Glomerular visceral epithelial cell (primary cell): ENCODE results near the gene ATRIP.

Experiments
- DNase-seq: peaks from one replicate; pipeline ENCODE4 v3.0.0-alpha.2; 2016; ENCODE audit errors: extremely low spot score

Gene ATRIP

DNA sequence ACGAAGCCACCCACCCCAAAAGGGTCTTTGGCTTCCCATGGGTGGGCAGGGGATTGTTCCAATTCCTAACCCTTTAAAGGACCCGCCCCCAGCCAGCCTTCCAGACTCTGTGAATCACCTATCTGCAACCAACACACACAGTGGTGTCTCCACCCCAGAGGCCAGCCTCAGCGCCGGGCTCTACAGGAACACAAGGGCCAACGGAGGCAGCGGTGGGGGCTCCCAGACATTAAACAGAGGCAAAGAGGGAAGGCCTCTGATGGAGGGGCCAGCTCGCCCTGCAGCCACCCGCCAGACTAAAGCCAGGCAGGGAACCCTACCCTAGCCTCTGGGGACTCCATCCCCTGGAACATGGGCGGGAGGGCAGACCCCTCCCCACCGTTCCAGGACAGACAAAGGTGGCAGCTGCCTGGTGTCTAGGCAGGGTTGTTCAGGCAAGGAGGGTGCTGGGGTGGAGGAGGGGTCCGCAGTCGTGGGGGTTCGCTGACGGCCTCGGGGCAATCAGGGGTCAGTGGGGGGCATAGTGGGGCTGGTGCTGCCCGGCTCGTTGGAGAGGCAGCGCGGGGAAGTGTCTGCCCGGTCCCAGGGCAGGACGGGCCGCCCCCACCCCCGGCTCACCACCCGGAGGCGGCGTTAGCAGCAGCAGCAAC is 57.0 kb downstream of the ATRIP start:
- peak; percentile 40 for DNase-seq

DNA sequence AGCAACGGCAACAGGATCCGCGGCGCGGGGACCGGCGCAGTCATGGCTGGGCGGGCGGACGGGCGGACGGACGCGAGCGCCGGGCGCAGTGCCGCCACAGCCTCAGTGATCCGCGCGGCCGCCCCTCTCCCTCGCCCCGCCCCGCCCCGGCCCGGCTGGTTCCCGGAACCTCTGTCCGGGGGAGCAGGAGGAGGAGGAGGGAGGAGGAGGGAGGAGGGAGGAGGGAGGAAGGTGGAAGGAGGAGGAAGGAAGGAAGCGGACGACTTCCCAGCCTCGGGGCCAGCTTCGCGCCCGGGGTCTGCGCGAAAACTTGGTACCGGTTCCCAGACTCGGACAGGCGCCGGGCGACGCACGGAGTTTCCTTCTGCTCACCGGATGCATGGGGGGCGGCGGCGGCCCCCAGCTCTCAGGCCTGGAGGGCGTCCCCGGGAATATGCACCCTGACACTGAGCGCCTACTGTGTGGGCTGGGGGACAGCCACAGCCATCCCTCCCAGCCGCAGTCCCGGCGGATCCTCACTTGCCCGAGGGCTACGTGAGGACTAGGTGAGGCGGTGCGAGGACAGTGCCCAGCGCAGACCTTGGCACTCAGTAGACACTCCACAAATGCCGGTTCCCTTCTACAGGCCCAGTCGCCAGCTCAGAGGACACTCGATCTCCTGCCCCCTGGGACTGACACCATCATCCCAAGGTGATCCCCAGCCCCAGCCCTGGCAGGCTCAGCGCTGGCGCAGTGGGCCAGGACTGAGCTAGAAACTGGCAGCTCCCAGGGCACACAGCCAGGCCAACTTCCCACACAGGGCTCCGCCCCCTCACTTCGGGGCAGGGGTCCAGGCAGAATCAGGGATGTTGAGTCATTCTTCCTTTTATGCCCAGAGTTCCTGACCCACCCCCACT is 57.8 kb downstream of the ATRIP start, which contains the start of gene SHISA5:
Gene SHISA5, minus strand, starts transcription at position 124 of the 896 bp plus-strand sequence. Its CDS starts 80 bp downstream, at position 44.
- DNase-seq = peak; percentile 73

DNA sequence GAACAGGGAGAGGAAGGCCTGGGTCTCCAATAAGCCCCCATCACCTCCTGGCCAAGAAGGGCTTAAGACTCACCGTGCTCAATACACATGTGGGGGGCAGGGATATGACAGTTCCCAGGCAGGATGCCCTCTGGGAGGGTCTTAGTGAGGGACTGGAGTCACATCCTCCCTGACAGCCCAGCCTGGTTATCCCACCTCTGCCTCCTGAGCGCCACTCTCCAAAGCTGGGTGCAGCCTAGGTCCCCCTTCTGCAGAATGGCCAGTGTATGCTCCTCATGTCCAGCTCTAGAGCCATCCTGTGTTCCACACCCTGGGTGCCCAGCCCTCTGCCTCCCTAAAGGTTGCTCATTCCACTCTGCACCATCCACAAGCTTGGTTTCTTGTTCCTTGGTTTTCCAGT is 58.6 kb downstream of the ATRIP start:
- no peak for DNase-seq

DNA sequence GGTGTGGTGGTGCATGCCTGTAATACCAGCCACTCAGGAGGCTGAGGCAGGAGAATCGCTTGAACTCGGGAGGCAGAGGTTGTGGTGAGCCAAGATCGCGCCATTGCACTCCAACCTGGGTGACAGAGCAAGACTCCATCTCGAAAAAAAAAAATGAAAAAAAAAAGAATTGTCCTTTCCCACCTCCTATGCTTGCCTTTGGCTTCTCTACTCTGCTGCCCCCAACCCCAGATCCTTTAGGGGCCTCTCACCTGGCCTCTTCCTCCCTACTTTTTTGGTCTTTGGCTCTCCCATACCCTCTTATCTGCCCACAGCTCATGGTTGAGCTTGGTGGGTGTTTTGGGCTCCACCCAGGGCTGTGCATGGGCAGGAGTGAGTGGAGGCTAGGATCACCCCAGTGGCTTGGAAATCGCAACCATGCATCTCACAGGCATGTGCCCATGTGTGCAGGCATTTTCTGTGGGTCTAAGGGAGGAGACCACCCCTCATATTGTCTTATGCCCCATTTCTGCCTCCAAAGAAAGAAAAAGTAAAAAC is 59.5 kb downstream of the ATRIP start:
- no peak for DNase-seq

DNA sequence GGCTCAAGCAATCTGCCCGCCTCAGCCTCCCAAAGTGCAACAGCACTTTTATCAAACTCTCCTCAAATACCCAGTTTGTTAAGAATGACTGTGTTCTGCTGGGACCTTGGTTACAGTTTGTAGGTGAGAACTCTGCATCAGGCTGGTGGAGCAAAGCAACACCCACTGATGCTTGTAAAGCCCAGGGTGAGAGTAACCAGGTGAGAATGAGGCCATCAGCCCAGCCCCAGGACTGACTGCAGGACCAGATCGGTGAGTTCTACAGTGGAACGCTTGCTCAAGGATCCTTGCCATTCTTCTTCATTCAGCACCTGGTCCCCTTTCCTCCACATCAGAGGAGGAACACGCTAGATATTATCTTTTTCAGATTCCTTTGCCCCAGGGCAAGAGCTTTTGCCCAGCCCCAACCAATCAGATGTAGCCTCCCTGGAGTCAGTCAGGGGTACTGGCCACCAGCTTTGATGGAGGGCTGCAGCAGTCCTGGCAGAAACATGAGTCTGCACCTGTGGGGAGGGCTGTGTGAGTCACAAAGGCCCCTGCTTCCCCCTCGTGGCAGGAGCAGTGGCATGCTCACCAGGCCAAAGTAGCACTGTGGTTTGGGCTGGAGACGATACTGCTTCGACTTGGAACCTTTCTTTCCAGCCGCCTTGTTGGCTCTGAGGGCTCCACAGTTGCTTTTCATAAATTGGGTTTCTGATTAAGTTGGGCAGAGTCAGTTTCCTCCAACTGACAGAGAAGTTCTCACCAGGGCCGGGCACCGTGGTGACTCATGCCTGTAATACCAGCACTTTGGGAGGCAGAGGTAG is 60.9 kb downstream of the ATRIP start:
- peak; percentile 81 for DNase-seq

DNA sequence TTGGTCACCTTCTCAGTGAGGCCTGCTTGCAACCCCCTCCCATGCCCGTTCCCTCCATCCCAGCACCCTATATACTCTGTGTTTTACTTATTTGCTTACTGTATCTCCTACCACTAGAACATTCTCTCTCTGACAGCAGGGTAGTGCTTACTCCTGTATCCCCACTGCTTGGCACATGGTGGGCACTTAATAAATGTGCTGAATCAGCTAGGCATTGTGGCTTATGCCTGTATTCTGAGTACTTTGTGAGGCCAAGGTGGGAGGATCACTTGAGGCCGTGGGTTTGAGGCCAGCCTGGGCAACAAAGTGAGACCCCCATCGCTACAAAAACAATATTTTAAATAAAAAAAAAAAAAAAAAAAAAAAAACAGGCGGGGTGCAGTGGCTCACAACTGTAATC is 65.0 kb downstream of the ATRIP start:
- DNase-seq = no peak

DNA sequence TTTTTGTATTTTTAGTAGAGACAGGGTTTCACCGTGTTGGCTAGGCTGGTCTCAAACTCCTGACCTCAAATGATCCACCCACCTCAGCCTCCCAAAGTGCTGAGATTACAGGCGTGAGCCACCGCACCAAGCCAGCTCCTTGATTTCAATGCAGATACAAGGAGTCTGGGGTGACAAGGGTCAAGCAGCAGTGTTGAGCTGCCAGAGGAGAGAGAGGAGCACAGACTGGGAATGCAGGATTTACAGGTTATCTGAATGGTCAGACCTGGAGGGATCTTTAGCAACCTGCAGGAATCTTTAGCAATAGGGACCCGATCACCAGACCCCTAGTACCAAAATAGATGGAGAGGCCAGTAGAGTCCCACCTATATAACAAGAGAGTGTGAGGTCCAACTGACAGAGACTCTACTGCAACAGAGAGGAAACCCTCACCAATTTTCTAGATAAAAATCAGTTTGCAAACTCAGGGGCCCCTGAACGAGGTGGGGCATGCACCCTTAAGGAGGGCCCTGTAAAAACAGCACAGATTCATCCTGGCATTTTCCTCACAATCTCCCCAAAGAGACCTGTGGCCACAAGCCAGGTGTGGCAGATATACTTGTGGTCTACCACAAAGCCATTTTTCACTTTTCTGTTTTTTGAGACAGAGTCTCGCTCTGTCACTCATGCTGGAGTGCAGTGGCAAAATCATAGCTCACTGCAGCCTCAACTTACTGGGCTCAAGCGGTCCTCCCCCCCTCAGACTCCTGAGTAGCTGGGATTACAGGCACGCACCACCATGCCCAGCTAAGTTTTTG is 68.1 kb downstream of the ATRIP start:
- no peak for DNase-seq
